NB4 (cell line): ENCODE measurements around the gene SCT.

Experiments
- DNase-seq: peaks from one replicate; pipeline ENCODE4 v3.0.0; 2010; ENCODE audit warnings: low read depth
- H3K4me3 ChIP-seq: one replicate; pipeline ENCODE4 v1.5.1; 2011; ENCODE audit warnings: mild to moderate bottlenecking, low read depth, low read length, moderate library complexity
- MYC ChIP-seq: IDR thresholded peaks from 2 replicates; pipeline ENCODE4 v1.6.1; 2011; ENCODE audit warnings: low read depth, low read length
- POLR2A ChIP-seq: IDR thresholded peaks from 2 replicates; pipeline ENCODE4 v1.6.1; 2011; ENCODE audit warnings: mild to moderate bottlenecking; ENCODE audit not compliant: insufficient read length; ENCODE audit errors: extremely low read depth
- TF ChIP-seq, protein P1 (sequence below): IDR thresholded peaks from one replicate; pipeline ENCODE4 v1.5.1; 2012; ENCODE audit warnings: low read depth, low read length
- TF ChIP-seq, protein P2 (sequence below): IDR thresholded peaks from 2 replicates; pipeline ENCODE4 v1.6.1; 2011; ENCODE audit warnings: low read depth, low read length

SCT gene

DNA sequence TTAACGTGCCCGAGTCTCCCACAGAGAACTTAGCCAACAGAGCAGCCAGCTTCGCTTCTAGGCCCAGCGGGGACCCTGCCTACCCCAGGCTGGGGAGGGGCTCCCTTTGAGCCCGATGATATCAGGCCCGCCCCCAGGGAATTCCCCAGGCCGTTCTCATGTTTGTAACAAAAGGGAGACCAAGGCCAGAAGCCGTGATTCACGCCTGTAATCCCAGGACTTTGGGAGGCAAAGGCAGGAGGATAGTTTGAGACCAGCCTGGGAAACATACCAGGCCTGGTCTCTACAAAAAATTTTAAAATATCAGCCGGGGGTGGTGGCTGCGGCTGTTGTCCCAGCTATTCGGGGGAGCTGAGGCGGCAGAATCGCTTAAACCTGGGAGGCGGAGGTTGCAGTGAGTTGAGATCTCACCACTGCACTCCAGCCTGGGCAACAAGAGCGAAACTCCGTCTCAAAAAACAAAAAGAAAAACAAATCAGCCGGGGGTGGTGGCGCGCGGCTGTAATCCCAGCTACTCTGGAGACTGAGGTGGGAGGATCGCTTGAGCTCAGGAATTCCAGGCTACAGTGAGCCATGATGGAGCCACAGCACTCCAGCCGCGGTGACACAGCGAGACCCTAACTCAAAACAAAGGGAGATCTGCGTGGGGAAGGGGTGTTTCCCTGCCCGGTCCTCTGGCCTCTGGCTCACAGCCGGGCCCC lies 11.8 kb upstream of the SCT start:
- DNase-seq = no peak
- no peak overlapping the region for H3K4me3 ChIP-seq
- TF ChIP-seq, protein P1, sequence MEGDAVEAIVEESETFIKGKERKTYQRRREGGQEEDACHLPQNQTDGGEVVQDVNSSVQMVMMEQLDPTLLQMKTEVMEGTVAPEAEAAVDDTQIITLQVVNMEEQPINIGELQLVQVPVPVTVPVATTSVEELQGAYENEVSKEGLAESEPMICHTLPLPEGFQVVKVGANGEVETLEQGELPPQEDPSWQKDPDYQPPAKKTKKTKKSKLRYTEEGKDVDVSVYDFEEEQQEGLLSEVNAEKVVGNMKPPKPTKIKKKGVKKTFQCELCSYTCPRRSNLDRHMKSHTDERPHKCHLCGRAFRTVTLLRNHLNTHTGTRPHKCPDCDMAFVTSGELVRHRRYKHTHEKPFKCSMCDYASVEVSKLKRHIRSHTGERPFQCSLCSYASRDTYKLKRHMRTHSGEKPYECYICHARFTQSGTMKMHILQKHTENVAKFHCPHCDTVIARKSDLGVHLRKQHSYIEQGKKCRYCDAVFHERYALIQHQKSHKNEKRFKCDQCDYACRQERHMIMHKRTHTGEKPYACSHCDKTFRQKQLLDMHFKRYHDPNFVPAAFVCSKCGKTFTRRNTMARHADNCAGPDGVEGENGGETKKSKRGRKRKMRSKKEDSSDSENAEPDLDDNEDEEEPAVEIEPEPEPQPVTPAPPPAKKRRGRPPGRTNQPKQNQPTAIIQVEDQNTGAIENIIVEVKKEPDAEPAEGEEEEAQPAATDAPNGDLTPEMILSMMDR = no peak
- TF ChIP-seq, protein P2, sequence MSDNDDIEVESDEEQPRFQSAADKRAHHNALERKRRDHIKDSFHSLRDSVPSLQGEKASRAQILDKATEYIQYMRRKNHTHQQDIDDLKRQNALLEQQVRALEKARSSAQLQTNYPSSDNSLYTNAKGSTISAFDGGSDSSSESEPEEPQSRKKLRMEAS = no peak
- no peak for TF ChIP-seq POLR2A
- TF ChIP-seq MYC = no peak

DNA sequence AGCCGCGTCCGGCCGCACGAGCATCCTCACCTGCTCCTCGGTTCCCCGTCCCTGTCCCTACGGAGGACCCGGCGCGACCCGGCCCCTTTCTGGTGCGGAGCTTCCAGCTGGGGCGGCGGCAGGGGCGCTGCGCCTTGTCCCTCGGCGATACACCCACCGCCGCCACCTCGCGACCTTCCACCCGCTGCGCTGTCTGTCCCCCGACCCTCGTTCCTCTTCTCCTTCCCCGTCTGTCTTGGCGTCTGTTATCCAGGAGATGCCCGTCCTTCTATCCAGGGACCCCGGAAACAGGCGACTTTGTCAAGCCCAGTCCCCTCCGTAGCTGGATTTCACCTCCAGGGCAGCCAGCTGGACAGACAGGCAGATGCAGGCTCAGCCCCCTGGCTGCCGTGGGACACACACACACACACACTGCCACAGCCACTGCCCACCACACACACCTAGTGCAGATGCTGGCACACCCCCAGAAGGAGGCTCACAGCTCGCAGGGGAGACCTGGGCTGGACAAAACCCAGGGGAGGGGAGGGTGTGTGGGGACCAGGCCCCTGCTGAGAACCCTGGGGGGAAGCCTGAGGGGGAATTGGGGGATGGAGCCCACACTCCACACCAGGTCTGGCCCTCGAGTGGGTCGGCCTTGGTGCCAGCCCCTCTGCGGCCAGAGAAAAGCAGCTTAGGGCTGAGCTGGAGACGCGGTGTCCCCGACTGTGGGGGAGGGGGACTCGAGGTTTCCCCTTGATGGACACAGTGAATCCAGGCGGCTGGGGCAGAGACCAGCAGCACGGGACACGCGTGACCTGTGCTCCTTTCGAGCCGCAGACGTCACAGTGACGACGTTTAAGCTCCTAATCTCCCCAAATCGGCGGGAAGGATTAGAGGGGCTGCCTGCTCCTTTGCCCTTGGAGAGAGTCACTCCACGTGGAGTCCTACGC lies 10.9 kb upstream of the SCT start:
- no peak for DNase-seq
- no peak overlapping the region for H3K4me3 ChIP-seq
- TF ChIP-seq MYC = no peak
- TF ChIP-seq, protein P2 = no peak
- TF ChIP-seq POLR2A = no peak
- TF ChIP-seq, protein P1 = no peak

DNA sequence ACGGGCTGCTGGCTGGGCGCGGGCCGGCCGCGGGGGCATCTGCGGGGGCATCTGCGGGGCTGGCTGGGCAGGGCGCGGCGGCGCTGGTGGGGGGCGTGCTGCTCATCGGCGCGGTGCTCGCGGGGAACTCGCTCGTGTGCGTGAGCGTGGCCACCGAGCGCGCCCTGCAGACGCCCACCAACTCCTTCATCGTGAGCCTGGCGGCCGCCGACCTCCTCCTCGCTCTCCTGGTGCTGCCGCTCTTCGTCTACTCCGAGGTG lies 10.3 kb upstream of the SCT start:
- TF ChIP-seq MYC (no peak), POLR2A (no peak)
- TF ChIP-seq, protein P2 = no peak
- TF ChIP-seq, protein P1 = no peak
- no peak overlapping the region for H3K4me3 ChIP-seq
- no peak for DNase-seq

DNA sequence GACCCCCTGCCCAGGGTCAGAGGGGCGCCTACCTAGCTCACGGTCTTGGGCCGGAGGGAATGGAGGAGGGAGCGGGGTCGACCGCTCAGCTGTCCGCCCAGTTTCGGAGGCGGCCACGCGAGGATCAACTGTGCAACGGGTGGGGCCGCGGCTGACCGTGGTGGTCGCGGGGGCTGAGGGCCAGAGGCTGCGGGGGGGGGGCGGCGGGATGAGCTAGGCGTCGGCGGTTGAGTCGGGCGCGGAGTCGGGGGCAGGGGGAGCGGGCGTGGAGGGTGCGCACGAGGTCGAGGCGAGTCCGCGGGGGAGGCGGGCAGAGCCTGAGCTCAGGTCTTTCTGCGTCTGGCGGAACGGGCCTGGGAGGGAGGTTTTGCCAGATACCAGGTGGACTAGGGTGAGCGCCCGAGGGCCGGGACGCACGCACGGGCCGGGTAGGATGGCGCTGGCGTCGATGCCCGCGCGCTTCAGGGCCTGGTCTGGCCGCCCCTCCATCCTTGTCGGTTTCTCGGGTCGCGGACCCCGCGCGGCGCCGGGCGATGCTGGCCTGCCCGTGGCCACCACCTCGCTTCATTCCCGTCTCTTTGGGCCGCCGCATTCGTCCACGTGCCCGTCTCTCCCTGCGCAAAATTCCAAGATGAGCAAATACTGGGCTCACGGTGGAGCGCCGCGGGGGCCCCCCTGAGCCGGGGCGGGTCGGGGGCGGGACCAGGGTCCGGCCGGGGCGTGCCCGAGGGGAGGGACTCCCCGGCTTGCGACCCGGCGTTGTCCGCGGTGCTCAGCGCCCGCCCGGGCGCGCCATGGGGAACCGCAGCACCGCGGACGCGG lies 9.7 kb upstream of the SCT start, which contains the start of gene DRD4:
Gene DRD4 (plus strand): TSS at position 759 of the 822 bp plus-strand sequence. CDS start 36 bp downstream, at position 795.
- H3K4me3 ChIP-seq = no peak within 1 kb of the TSS
- TF ChIP-seq, protein P2 = no peak
- TF ChIP-seq, protein P1 = no peak
- no peak for TF ChIP-seq MYC
- no peak for TF ChIP-seq POLR2A
- DNase-seq = no peak

DNA sequence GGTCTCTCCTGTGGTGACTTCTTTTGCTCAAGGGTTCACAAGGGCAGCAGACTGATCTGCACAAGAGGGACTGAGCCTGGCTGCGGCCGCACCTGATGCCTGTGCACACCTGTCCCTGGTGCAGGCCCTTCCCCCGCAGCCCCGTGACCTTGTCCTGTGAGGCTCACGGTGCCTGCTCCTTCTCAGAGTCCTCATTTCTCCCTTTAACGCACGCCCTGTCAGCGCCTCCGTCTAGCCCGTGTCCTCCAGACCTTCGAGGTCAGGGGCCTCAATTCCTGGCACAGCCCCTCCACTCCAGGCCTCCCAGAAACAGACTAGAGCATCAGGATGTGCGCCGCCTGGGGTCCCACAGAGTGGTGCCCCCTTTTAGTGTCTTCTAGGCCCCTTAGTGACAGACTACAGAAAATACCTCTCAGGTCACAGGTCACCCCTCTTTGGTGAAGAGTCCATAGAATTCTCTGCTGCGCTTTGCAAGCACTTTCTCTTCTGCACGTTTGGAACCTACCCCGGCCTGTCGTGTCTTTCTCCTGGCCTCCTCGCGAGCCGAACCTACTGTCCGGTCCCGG lies 9.0 kb upstream of the SCT start:
- TF ChIP-seq, protein P1 = no peak
- no peak for TF ChIP-seq POLR2A
- no peak for TF ChIP-seq MYC
- TF ChIP-seq, protein P2 = no peak
- no peak overlapping the region for H3K4me3 ChIP-seq
- no peak for DNase-seq
